GM21529 (cell line): ENCODE data around the gene OSBPL10.
A peak's percentile ranks its signal among the peaks of the same experiment; 100 is the strongest.

Source experiments
- ATAC-seq: cut with Tn5 transposase; IDR thresholded peaks from one replicate; pipeline ENCODE4 v1.9.1; 2021; ENCODE audit not compliant: unreplicated experiment

Gene OSBPL10

DNA sequence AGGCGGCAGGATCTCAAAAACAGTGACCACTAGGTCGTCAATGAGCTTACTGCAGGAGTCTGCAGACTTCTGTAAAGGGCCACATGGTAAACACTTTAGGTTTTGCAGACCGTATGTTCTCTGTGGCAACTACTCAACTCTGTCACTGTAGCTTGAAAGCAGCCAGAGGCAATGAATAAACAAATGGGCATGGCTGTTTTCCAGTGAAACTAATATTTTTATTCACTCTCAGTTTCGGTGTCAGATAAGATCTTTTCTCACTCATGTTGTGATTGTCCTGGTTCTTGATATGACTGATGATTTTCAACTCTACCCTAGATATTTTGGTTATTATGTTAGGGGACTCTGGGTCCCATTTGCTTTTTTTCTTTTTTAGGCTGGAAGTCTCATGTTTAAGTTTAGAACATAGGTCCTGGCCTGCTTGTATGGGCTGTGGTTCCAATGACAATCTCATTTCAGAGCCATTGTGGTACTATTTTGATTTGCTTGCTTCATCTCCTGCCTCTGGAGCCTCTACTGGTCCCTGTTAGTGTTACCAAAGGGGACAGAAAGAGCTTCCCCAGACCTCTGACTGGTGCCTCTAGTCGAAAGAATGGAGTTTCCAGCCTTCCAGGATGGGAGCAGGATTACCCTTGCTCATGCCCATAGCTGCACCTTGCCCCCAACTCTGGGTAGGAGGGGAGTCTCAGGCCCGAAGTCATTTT is 226.3 kb downstream of the OSBPL10 start:
- peak; percentile 93 for ATAC-seq

DNA sequence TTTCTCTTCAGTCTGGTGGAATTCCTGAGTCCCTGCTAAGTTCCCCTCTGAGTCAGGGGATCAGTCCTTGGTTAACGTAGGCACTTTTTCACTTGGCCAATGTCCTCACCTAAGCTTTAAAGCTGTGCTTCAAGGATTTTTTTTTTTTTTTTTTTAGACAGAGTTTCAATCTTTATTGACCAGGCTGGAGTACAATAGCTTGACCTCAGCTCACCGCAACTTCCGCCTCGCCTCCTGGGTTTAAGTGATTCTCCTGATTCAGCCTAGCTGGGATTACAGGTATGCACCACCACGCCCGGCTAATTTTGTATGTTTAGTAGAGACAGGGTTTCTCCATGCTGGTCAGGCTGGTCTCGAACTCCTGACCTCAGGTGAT is 228.0 kb downstream of the OSBPL10 start:
- no peak for ATAC-seq

DNA sequence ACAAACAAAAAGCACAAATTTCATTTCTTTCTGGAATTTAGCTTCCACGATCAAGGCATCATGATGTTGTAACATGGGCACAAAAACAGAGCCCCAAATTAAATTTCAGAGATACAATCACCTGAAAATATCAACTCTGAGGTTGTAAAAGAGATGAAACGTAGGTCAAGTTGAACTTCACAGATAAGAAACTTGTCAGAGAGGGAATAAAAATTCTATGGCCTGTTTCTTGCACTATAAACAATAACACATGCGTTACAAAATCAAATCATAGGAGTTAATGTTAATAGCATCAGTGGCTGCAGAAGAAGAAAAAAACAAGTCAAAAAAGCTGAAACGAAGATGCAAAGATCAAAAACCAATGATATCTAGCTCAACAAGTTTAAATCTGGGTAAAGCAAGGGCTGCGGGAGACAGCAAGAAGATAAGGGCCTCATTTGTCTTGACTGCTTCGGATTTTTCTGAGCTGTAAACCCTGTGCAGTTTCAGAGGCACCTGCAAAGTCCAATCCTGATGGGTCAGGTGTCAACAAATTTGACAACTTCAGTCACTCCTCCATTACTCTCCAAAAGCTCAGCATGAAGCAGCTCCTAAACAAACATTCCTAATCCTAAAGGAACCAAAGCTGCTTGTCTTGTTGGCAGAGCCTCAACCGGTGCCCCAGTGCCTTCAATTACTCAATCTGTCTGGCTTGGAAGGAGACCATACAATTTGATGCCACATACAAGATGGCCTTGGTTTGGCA is 228.6 kb downstream of the OSBPL10 start:
- ATAC-seq: no peak

DNA sequence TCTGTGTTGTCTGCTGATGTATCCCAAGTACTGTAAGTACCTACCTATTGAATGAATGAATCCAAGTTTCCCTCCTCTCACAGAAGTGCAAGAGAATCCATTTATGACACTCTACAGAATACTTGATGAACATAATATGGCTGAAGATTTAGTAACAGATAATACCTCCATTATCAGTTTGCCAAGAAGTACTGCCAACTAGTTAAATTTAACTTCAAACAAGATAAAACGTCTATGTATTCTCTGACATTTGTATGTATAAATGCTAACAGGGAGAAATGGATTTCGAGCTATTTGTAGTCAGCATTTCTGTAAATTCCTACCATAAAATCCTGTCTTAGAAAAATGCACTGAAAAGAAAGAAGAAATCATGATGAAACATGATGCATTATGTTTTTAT is 230.7 kb downstream of the OSBPL10 start:
- ATAC-seq: no peak

DNA sequence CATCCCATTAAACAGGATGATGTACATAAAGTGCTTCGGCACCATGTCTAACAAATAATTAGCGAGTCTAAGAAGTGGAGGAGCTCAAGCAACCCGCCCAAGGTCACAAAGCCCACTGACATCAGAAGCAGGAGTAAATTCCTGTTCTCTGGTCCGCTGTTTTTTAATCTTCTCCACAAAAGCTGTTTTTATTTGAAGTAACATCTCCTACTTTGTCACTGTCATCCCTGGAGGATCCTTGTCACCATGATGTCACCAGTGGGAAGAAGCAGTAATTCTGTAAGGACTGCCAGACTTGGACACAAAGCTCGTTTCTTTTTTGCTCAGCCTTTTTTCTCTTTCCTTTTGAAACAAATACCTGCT is 232.1 kb downstream of the OSBPL10 start:
- no peak for ATAC-seq

DNA sequence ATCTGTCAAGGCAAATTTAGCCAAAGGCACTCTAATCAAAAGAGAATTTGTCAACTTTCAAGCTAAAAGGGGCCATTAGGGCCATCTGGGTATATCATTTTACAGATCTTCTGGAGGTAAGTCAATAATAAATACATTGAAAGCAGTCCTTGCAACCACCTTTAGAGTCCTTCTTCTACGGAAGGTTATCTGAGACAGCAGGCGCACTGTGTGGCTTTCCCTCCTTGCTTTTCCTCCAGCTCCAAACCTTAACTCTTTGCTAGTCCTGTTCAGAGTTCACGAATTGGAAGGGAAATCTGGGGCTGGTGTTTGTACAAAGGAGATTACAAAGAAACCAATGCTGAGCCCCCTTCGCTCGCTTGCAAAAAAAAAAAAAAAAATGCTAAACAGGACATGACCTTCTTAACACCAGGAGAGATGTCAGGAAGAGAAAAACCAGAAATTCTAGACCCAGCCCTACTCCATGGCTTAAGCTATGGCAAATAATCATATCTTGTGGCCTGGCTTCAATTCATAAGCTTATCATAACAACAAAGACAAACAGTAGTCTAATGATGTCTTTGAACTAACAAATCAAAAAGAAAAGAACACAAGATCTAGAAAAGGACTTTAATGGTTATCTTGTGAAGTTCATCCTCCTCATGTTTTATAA is 232.7 kb downstream of the OSBPL10 start:
- ATAC-seq: no peak

DNA sequence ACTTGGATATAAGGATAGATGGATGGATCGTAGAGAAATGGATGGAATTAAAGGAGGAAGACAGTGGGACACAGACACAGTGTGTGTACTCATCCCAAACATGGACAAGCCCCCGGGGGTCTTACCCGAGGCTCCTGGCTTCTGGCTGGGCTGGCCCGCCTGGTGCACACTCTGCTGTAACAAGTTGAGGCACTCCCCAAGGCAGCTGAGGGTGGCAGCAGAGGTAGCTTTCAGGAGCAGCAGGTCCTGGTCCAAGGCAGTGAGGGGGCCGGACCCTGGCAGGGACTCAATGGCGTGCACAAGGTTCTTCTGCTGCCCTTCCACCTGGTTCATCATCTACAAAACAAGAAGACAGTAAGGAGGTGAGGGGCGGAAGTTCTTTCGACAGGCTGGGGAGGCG is 233.3 kb downstream of the OSBPL10 start:
- ATAC-seq: no peak

DNA sequence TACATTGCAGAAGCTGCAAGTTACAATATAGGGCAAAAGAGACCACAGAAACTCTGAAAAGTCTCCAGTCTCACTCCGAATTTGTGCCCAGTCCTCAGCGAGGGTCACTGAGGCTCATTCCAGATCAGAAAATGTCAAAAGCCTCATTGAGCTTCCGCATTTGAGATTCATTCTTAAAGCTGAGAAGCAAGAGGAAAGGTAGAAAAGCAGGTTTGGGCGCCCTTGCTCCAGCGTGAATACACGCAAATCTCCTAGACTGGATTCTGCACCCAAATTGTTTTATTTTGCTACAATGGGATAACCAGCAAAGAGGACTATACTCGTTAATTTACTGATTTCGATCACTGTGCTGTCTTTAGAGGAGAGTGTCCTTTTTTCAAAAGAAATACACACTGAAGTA is 236.1 kb downstream of the OSBPL10 start:
- no peak for ATAC-seq

DNA sequence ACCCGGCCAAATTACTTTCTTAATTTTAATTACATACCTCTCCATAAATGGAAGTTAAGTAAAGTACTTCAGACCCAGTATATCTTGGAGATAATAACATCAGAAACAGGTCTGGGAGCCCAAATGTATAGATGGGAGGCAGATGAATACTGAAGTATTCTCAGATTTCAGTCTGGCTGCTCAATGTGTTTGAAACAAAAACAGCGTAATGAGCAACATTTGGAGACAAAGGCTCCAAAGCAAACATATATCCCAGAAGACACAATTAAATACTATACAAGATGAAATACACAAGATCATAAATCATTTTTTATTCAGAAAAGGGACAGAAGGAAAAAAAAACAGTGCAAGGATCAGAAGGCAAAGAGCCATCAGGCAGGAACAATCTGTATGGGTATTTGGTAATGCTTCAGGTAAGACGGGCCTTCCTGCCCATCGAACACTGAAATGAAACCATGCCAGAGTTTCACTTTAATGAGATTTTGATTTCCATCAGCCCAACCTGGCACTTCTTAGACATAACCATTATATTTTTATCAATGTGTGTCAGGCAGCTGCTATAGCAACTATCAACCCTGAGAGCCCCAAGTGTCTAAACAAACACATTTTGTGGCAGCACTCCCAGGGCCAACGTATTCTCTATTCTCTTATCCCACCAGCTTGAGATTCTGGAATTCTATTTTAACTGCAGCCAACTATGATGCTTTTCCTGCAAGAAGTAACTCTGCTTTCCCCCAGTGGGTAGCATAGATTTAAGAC is 237.6 kb downstream of the OSBPL10 start:
- ATAC-seq: no peak

DNA sequence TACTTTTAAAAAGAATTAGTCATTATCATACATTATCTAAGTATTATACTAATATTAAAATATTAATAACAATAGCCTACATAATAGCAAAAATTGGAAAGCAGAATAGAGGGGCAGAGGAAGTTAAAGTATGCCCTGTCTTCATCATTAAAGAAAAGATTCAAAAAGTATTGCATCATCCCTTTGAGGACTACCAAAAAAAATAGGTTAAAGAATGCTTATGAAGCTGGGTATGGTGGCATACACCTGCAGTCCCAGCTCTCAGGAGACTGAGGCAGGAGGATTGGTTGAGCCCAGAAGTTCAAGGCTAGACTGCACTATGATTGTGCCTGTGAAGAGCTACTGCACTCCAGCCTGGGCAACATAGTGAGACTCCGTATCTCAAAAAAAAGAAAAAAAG is 240.7 kb downstream of the OSBPL10 start:
- no peak for ATAC-seq

DNA sequence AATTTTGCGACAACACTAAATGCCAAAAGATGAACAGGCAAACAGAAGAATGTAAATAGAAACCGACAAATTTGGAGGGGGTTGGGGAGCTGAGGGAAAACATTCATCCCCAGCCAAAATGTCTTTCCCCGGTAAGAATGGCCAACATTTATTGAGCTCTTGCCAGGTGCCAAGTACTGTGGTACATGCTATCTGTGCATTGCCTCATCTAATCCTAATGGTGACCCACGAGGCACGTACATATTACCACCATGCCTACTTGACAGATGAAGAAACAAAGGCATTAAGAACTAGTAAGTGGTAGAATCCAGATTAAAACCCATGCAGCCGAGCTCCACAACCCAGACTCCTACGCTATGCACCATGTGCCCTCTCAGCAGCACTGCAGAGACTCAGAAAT is 242.7 kb downstream of the OSBPL10 start:
- no peak for ATAC-seq

DNA sequence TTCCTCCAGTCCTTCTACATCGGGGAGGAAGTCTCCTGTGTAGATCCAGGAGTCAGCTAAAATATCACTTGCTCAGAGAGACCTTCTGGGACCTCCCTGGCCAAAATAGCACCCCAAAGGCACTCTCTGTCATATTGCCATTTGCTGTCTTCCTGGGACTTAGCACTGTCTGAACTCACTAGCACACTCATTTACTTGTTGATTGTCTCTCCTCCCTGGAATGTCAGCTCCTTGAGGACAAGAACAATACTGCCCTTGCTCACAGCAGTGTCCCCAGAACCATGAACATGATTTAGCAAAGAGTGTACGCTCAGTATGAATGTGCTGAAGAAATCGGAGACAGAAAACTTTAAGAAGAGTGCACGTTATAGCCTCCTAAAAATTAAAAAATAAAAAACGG is 245.4 kb downstream of the OSBPL10 start:
- no peak for ATAC-seq

DNA sequence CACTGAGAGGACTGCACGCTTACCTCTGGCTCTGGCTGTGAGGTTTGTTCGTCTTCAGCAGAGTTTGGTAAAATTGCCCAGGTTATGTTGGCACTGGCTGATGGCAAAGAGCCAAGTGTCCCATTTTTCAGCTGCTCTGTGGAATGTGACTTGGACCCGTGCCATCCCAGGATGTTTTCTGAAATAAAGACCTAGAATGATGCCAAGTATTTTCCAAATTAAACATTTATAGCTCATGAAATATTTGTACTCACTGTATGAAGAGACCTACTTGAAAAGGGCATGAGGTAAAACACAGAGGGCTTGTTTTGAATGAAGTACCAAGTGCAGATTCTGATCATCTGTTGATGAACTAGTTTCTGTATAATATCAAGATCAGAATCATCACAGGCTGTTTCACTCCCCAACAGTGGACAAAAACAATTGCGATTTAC is 247.8 kb downstream of the OSBPL10 start:
- no peak for ATAC-seq

DNA sequence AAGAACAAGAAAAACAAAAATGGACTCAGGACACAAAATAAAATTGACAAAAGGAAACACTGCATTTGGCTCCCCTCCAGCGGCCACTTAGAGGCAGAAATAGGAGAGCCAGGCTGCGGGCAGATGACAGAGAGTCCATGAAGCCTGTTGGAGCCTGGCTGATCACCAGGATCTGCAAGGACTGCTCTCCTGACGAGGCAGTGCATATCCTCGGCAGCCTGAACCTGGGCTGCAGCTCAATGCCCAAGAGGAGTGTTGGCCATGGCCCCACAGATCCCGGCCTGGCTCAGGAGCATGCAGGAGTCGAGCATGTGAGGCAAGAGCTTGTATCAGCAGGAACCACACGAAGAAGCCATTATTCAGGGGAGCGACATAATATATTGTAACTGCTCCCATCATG is 248.5 kb downstream of the OSBPL10 start:
- ATAC-seq: no peak

DNA sequence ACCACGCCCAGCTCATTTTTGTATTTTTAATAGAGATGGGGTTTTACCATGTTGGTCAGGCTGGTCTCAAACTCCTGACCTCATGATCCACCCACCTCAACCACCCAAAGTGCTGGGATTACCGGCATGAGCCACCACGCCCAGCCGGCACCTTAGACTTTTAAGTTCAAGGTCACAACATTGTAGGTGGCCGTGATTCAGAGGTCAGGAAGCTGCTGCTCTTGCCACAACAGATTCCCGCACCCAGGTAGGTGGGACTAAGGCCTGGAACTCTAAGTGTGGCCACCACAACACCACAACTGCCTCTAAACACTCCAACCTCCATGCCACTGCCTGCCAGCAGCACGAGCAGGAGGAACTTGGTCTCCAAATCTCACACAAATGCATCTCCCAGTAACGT is 251.5 kb downstream of the OSBPL10 start:
- ATAC-seq: no peak

DNA sequence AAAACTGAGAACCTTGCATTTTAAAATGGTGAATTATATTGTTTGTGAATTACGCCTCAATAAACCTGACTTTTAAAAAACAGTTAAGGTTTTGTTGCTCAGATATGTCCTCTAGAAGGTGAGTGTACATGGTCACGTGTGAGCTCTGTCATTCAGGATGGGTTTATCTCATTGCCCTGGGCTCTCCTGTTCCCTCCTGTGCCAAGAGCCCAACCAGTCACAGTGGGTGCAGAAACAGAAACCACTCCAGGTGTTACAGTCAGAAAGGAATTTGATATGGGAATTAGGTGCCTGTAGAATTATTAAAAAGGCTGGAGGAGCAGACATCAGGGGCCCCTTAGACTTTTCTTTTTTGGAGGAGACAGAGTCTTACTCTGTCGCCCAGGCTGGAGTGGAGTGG is 252.0 kb downstream of the OSBPL10 start:
- ATAC-seq: no peak

DNA sequence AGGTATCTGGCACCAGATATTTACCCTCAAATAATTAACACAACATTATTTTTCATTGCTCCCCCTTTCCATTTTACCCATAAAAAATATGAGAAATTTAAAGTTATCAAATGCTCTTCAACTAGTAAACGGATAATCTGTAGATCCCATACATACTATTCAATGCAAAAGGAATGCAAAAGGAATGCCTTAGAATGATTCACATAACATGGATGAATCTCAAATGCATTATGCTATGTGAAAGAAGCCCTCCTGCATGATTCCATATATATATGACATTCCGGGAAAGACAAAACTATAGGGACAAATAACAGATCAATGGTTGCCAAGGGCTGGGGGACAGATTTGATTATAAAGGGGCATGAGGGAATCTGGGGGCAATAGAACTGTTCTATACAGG is 252.7 kb downstream of the OSBPL10 start:
- no peak for ATAC-seq

DNA sequence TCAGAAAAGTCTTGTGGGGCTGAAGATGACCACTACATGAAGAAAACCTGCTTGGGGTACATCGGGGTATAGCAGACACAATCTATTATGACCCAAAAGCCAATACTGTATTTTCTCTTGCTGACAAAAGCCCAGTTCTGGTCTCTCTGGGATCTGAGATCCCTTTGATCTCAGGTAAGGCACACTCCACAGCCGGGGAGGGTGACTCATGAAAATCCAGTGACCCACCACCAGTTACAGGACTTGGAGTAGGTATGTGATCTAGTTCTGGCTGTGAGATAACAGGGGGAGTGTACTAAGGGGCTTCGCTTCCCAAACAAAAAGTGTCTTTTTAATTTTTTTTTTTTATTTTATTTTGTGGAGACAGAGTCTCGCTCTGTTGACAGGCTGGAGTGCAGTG is 255.1 kb downstream of the OSBPL10 start:
- ATAC-seq: no peak

DNA sequence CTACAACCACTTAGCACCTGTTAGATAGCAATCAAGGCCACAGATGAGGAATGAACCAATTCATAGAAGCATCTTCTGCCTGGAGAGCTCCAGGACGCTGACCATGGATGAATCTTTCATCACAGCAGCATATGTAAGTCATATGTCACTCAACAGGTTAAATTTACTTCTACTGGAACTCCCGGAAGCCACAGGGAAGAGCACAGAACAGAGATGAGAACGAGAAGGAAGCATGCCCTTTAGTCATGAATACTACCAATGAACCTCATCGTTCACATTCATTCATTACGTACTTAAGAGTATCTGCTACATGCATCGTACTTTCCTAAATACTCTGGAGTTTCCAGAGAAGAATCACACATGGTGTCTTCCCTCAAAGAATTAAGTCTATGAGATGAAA is 255.5 kb downstream of the OSBPL10 start:
- no peak for ATAC-seq

DNA sequence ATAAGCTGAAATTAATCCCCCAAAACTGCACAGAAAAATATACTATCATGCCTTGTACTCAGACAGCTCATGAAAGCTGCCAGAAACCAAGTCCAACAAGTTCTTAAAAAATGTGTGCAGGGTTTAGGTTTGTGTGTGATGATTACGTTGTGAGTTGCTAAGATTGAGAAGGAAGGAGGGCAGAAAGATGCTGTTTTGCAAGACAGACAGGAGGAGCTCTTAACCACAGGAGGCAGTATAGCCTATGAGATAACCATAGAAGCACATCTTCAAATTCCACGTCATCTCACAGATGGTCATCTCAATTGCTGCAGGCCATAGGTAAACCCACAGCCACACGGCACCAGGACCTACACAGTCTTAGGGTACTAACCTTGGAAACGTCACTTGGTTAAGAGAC is 256.4 kb downstream of the OSBPL10 start:
- ATAC-seq: no peak

DNA sequence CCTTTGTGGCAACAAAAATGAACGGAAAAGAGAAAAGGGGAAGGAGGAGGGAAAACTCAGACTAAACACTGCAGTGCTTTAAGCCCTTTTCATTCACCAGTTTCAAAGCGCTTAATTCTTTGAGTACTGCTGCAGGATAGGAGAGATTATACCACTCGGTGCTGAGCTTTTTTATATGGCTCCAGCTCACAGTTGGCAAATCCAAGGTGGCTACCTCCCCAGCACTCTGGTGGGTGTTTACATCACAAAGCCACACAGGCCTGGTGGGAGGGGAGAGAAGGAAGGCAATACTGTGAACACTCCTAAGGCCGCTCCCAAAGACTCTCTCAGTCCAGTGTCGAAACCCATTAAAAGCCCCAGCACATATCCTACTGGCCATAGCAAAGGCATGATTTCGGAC is 256.9 kb downstream of the OSBPL10 start:
- no peak for ATAC-seq

DNA sequence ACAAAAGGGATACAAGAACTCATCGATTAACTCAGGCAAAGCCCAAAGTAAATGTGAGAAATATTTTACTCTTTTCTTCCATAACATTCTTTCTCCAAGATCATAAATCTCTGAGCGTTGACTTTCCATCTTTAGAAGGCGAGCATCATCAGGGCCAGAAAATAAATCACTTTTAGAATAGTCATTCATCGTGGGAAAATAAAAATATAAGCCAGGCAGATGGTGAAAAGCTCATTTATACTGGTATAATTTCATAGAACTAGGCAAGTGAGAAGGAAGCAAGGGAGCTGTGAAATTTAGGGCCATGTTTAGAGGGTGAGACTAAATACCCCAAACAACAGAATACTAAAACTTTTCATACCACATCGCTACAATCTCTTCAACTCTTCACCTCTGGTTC is 257.4 kb downstream of the OSBPL10 start:
- no peak for ATAC-seq
